Neutrophil (primary cell): Measurements from ENCODE around the gene BHLHE23.

Source experiments
- H3K27ac ChIP-seq: fragments of 200-600 bp; sonication (generic); 2 replicates; pipeline ENCODE4 v1.5.1; 2016; ENCODE audit warnings: mild to moderate bottlenecking, moderate library complexity
- H3K27me3 ChIP-seq: fragments of 200-600 bp; sonication (generic); 2 replicates; pipeline ENCODE4 v1.6.0; 2016; ENCODE audit warnings: mild to moderate bottlenecking
- H3K36me3 ChIP-seq: fragments of 200-600 bp; sonication (generic); 2 replicates; pipeline ENCODE4 v1.5.1; 2017
- H3K4me1 ChIP-seq, 2 experiments: fragments of 200-600 bp in 1 of 2; sonication (generic) in 1 of 2; 1 replicate in 1 of 2; 2 replicates in 1 of 2; pipeline versions ENCODE4 v1.5.1 to v1.6.1; 2013 to 2016; ENCODE audit warnings: low read depth in 1 of 2, low read length in 1 of 2, mild to moderate bottlenecking in 1 of 2, moderate library complexity in 1 of 2; ENCODE audit not compliant: control insufficient read depth in 1 of 2, insufficient read depth in 1 of 2
- H3K4me3 ChIP-seq, 2 experiments: fragments of 200-600 bp in 1 of 2; sonication (generic) in 1 of 2; 1 replicate in 1 of 2; 2 replicates in 1 of 2; pipeline ENCODE4 v1.5.1; 2013 to 2016; ENCODE audit warnings: low read depth in 1 of 2, low read length in 1 of 2, mild to moderate bottlenecking in 1 of 2, moderate library complexity in 1 of 2
- H3K9me3 ChIP-seq: fragments of 200-600 bp; sonication (generic); 2 replicates; pipeline ENCODE4 v1.5.1; 2016
- CTCF ChIP-seq: fragments of 200-600 bp; sonication (generic); IDR thresholded peaks from 2 replicates; pipeline ENCODE4 v1.5.1; 2016; ENCODE audit warnings: antibody characterized with exemption

BHLHE23 gene

GRCh38 chr20:63033794-63034709 is 27.3 kb upstream of the BHLHE23 start:
- Histone ChIP-seq H3K27me3 (peaks cover 92% of the 10 kb centered on the region), H3K4me1 (no peaks in the 10 kb centered on the region), H3K27ac (no peak overlapping the region), H3K36me3 (no peaks in the 10 kb centered on the region), H3K4me3 (no peak overlapping the region), H3K9me3 (no peaks in the 10 kb centered on the region)
- no peak for TF ChIP-seq CTCF

- Histone ChIP-seq H3K9me3 (no peaks in the 10 kb centered on the region), H3K36me3 (no peaks in the 10 kb centered on the region), H3K27me3 (peaks cover 96% of the 10 kb centered on the region), H3K4me1 (no peaks in the 10 kb centered on the region), H3K4me3 (no peak overlapping the region), H3K27ac (no peak overlapping the region)
- no peak for TF ChIP-seq CTCF
Observed at GRCh38 chr20:63032861-63033793, 26.4 kb upstream of the BHLHE23 start.

GRCh38 chr20:63032026-63032800 is 25.4 kb upstream of the BHLHE23 start:
- no peak overlapping the region for H3K4me3 ChIP-seq
- TF ChIP-seq CTCF = no peak
- no peaks in the 10 kb centered on the region for H3K4me1 ChIP-seq
- peaks cover 96% of the 10 kb centered on the region for H3K27me3 ChIP-seq
- H3K36me3 ChIP-seq = no peaks in the 10 kb centered on the region
- no peak overlapping the region for H3K27ac ChIP-seq
- H3K9me3 ChIP-seq = no peaks in the 10 kb centered on the region

- peaks cover 96% of the 10 kb centered on the region for H3K27me3 ChIP-seq
- H3K36me3 ChIP-seq = no peaks in the 10 kb centered on the region
- no peak overlapping the region for H3K4me3 ChIP-seq
- H3K27ac ChIP-seq = no peak overlapping the region
- no peaks in the 10 kb centered on the region for H3K9me3 ChIP-seq
- TF ChIP-seq CTCF = no peak
- no peaks in the 10 kb centered on the region for H3K4me1 ChIP-seq
Observed at GRCh38 chr20:63031251-63032014, 24.7 kb upstream of the BHLHE23 start.
